Neutrophil (primary cell): ENCODE results near the gene ZFY.

Experiments
- H3K27ac ChIP-seq: fragments of 200-600 bp; sonication (generic); 2 replicates; pipeline ENCODE4 v1.5.1; 2016; ENCODE audit warnings: mild to moderate bottlenecking, moderate library complexity
- H3K27me3 ChIP-seq: fragments of 200-600 bp; sonication (generic); 2 replicates; pipeline ENCODE4 v1.6.0; 2016; ENCODE audit warnings: mild to moderate bottlenecking
- H3K36me3 ChIP-seq: fragments of 200-600 bp; sonication (generic); 2 replicates; pipeline ENCODE4 v1.5.1; 2017
- H3K4me1 ChIP-seq, 2 experiments: fragments of 200-600 bp in 1 of 2; sonication (generic) in 1 of 2; 1 replicate in 1 of 2; 2 replicates in 1 of 2; pipeline versions ENCODE4 v1.5.1 to v1.6.1; 2013 to 2016; ENCODE audit warnings: low read depth in 1 of 2, low read length in 1 of 2, mild to moderate bottlenecking in 1 of 2, moderate library complexity in 1 of 2; ENCODE audit not compliant: control insufficient read depth in 1 of 2, insufficient read depth in 1 of 2
- H3K4me3 ChIP-seq, 2 experiments: fragments of 200-600 bp in 1 of 2; sonication (generic) in 1 of 2; 1 replicate in 1 of 2; 2 replicates in 1 of 2; pipeline ENCODE4 v1.5.1; 2013 to 2016; ENCODE audit warnings: low read depth in 1 of 2, low read length in 1 of 2, mild to moderate bottlenecking in 1 of 2, moderate library complexity in 1 of 2
- H3K9me3 ChIP-seq: fragments of 200-600 bp; sonication (generic); 2 replicates; pipeline ENCODE4 v1.5.1; 2016
- TF ChIP-seq, protein P1 (sequence below): fragments of 200-600 bp; sonication (generic); IDR thresholded peaks from 2 replicates; pipeline ENCODE4 v1.5.1; 2016; ENCODE audit warnings: antibody characterized with exemption

The ZFY gene

DNA sequence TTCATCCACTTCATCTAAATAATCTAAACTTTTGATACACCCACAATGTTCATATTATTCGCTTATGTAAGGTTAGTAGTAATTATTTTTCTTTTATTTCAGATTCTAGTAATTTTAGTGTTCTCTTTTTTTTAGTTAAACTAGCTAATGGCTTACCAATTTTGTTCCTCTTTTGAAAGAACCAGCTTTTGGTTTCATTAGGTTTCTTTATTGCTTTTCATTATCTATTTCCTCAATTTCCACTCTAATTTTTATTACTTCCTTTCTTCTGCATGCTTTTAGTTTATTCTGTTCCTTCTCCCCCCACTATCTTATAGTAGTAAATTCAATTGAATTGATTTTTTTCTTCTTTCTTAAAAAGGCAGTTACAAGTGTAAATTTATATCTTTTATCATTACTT lies 90.2 kb downstream of the ZFY start:
- Histone ChIP-seq H3K4me3 (no peak overlapping the region), H3K4me1 (peaks cover 0 to 20% of the 10 kb centered on the region in 2 experiments), H3K27ac (peak overlapping the region; percentile 35), H3K36me3 (no peaks in the 10 kb centered on the region), H3K27me3 (no peaks in the 10 kb centered on the region), H3K9me3 (no peaks in the 10 kb centered on the region)
- TF ChIP-seq, protein P1, sequence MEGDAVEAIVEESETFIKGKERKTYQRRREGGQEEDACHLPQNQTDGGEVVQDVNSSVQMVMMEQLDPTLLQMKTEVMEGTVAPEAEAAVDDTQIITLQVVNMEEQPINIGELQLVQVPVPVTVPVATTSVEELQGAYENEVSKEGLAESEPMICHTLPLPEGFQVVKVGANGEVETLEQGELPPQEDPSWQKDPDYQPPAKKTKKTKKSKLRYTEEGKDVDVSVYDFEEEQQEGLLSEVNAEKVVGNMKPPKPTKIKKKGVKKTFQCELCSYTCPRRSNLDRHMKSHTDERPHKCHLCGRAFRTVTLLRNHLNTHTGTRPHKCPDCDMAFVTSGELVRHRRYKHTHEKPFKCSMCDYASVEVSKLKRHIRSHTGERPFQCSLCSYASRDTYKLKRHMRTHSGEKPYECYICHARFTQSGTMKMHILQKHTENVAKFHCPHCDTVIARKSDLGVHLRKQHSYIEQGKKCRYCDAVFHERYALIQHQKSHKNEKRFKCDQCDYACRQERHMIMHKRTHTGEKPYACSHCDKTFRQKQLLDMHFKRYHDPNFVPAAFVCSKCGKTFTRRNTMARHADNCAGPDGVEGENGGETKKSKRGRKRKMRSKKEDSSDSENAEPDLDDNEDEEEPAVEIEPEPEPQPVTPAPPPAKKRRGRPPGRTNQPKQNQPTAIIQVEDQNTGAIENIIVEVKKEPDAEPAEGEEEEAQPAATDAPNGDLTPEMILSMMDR: no peak
